OCI-LY7 (cell line): Measurements from ENCODE around the gene EHD3. TPM values are rescaled to one million over a fixed set of nuclear protein-coding genes. Genes with fewer than 3 reads are reported as not detected.

ENCODE experiments used
- BruUV-seq: library from RNA; stranded (reverse); fragments of 400-500 nt; replicated peaks from 2 replicates; lab custom pipeline; 2021; lab: Mats Ljungman, UMichigan
- CTCF ChIA-PET: fragments of 300-600 bp; sonication (Branson Sonifier 250); formaldehyde crosslinking; loops from one replicate; lab custom pipeline; 2022; ENCODE audit warnings: antibody characterized with exemption; ENCODE audit not compliant: unreplicated experiment; lab: Charles Lee
- POLR2A ChIA-PET: fragments of 300-600 bp; sonication (Branson Sonifier 250); formaldehyde crosslinking; loops from one replicate; lab custom pipeline; 2022; ENCODE audit warnings: antibody characterized with exemption; lab: Charles Lee
- DNase-seq: peaks from one replicate; pipeline ENCODE4 v3.0.0-alpha.2; 2015; ENCODE audit warnings: low spot score
- H2AFZ ChIP-seq: fragments of 200-600 bp; sonication (generic), shearing (Covaris generic); 2 replicates; pipeline ENCODE4 v1.6.1; 2014; ENCODE audit warnings: mild to moderate bottlenecking, antibody characterized with exemption, low read length, moderate library complexity
- H3K27ac ChIP-seq: fragments of 200-600 bp; sonication (generic); 2 replicates; pipeline ENCODE4 v1.5.1; 2014; ENCODE audit warnings: mixed run types, low read depth, mild to moderate bottlenecking, moderate library complexity, low read length, inconsistent platforms; ENCODE audit not compliant: poor library complexity, severe bottlenecking
- H3K36me3 ChIP-seq: fragments of 200-600 bp; sonication (generic); 2 replicates; pipeline ENCODE4 v1.6.1; 2014; ENCODE audit warnings: mild to moderate bottlenecking, antibody characterized with exemption, low read length, moderate library complexity, mixed read lengths; ENCODE audit not compliant: insufficient read depth
- H3K4me1 ChIP-seq: fragments of 200-600 bp; sonication (generic); 2 replicates; pipeline ENCODE4 v1.5.1; 2014; ENCODE audit warnings: mild to moderate bottlenecking, low read length; ENCODE audit not compliant: insufficient read depth, poor library complexity, severe bottlenecking
- H3K4me2 ChIP-seq: fragments of 200-600 bp; sonication (generic); 2 replicates; pipeline ENCODE4 v1.6.1; 2014; ENCODE audit warnings: mild to moderate bottlenecking, low read length
- H3K4me3 ChIP-seq: fragments of 200-600 bp; sonication (generic); 2 replicates; pipeline ENCODE4 v1.5.1; 2014; ENCODE audit warnings: mild to moderate bottlenecking, low read depth, low read length; ENCODE audit not compliant: poor library complexity, severe bottlenecking
- H3K79me2 ChIP-seq: fragments of 200-600 bp; sonication (generic); 2 replicates; pipeline ENCODE4 v1.6.1; 2016; ENCODE audit warnings: low read depth, mild to moderate bottlenecking, low read length, moderate library complexity, mixed read lengths; ENCODE audit not compliant: insufficient read depth
- H3K9me2 ChIP-seq: fragments of 200-600 bp; sonication (generic); 2 replicates; pipeline ENCODE4 v1.6.1; 2016; ENCODE audit warnings: mild to moderate bottlenecking, low read length, mixed read lengths; ENCODE audit not compliant: insufficient read depth
- H3K9me3 ChIP-seq: fragments of 200-600 bp; sonication (generic); 2 replicates; pipeline ENCODE4 v1.6.1; 2014; ENCODE audit warnings: mild to moderate bottlenecking, mixed run types, low read length, mixed read lengths
- H4K20me1 ChIP-seq: fragments of 200-600 bp; sonication (generic); 2 replicates; pipeline ENCODE4 v1.6.1; 2014; ENCODE audit warnings: mild to moderate bottlenecking, antibody characterized with exemption, low read length, moderate library complexity, mixed read lengths; ENCODE audit not compliant: insufficient read depth
- CTCF ChIP-seq: fragments of 200-600 bp; sonication (generic); conservative IDR thresholded peaks from 2 replicates; pipeline ENCODE4 v1.5.1; 2014; ENCODE audit warnings: mild to moderate bottlenecking, antibody characterized with exemption, low read length, moderate library complexity, mixed read lengths
- EZH2phosphoT487 ChIP-seq: fragments of 200-600 bp; sonication (generic); IDR thresholded peaks from 2 replicates; pipeline ENCODE4 v1.6.1; 2018; ENCODE audit warnings: low read depth, borderline replicate concordance, mild to moderate bottlenecking, mixed run types, antibody characterized with exemption, low read length, moderate library complexity, mixed read lengths
- intact Hi-C: fragments of 100-400 bp; cut with micrococcal nuclease; formaldehyde crosslinking; loops from one replicate; pipeline ENCODE4 v1.10.0; 2022; ENCODE audit not compliant: unreplicated experiment
- total RNA-seq, 2 experiments: library from RNA; depleted of rRNA in 1 of 2; stranded (reverse); fragments of >200 nt in 1 of 2; shearing (Covaris generic) in 1 of 2; gene quantifications; 2 replicates each; pipeline ENCODE4 v1.2.3, GENCODE V29; 2014 to 2022

Gene EHD3
- total RNA-seq, 2 experiments from 2014 or later = 0.73 to 3.4 TPM

GRCh38 chr2:31259075-31259474, 25.1 kb downstream of the EHD3 start:
- POLR2A ChIA-PET = interaction anchor here (0.6 to 1.1 kb wide), 3 partner anchors 14 to 51 kb away, joined by 3 to 4 read pairs (median 3); no protein-coding TSS in a partner anchor
- Histone ChIP-seq H2AFZ (peak overlapping the region; percentile 67; the same call in 1 of the 2 replicates), H3K79me2 (peaks cover 9% of the 10 kb centered on the region; the same call in 1 of the 2 replicates), H3K9me3 (no peaks in the 10 kb centered on the region), H3K4me2 (peak overlapping the region; percentile 74), H3K4me3 (no peak overlapping the region), H3K4me1 (peaks cover 66% of the 10 kb centered on the region), H3K27ac (peak overlapping the region; percentile 95), H3K36me3 (no peaks in the 10 kb centered on the region), H4K20me1 (no peaks in the 10 kb centered on the region), H3K9me2 (no peaks in the 10 kb centered on the region)
- DNase-seq = no peak
- no TSS peak for BruUV-seq
- CTCF ChIA-PET = interaction anchor here (0.6 to 1.1 kb wide), 2 partner anchors 9 to 1047 kb away, joined by 3 to 4 read pairs; no protein-coding TSS in a partner anchor
- intact Hi-C loops = loop anchor here (5.0 to 10.0 kb wide), 4 partner anchors 392 to 1112 kb away; partner anchors contain the start of genes SLC30A6 and YPEL5
- TF ChIP-seq CTCF (no peak), EZH2phosphoT487 (no peak)

- H3K4me3 ChIP-seq = no peak overlapping the region
- H4K20me1 ChIP-seq = no peaks in the 10 kb centered on the region
- H3K4me2 ChIP-seq = no peak overlapping the region
- H3K36me3 ChIP-seq = no peaks in the 10 kb centered on the region
- H3K79me2 ChIP-seq = no peaks in the 10 kb centered on the region
- peaks cover 51% of the 10 kb centered on the region for H3K4me1 ChIP-seq
- H3K9me2 ChIP-seq = no peaks in the 10 kb centered on the region
- ChIA-PET CTCF (interaction anchor here (0.5 to 0.6 kb wide), 2 partner anchors 8 to 73 kb away, joined by 3 read pairs; no protein-coding TSS in a partner anchor), POLR2A (interaction anchor here (0.6 kb wide), 2 partner anchors 11 to 1415 kb away, joined by 3 to 4 read pairs; no protein-coding TSS in a partner anchor)
- H2AFZ ChIP-seq = no peak overlapping the region
- H3K27ac ChIP-seq = no peak overlapping the region
- no peaks in the 10 kb centered on the region for H3K9me3 ChIP-seq
- no peak for DNase-seq
- BruUV-seq = no TSS peak
- no peak for TF ChIP-seq EZH2phosphoT487
- no peak for TF ChIP-seq CTCF
- intact Hi-C loops = no loop called here
Measured at GRCh38 chr2:31260870-31261269, 26.9 kb downstream of the EHD3 start.
